Measurements from ENCODE around the gene GBGT1. TPM values are rescaled to one million over a fixed set of nuclear protein-coding genes. Genes with fewer than 3 reads are reported as not detected.

The GBGT1 gene
- total RNA-seq, 1 donor from 2014 or later, result 98.4 TPM

DNA sequence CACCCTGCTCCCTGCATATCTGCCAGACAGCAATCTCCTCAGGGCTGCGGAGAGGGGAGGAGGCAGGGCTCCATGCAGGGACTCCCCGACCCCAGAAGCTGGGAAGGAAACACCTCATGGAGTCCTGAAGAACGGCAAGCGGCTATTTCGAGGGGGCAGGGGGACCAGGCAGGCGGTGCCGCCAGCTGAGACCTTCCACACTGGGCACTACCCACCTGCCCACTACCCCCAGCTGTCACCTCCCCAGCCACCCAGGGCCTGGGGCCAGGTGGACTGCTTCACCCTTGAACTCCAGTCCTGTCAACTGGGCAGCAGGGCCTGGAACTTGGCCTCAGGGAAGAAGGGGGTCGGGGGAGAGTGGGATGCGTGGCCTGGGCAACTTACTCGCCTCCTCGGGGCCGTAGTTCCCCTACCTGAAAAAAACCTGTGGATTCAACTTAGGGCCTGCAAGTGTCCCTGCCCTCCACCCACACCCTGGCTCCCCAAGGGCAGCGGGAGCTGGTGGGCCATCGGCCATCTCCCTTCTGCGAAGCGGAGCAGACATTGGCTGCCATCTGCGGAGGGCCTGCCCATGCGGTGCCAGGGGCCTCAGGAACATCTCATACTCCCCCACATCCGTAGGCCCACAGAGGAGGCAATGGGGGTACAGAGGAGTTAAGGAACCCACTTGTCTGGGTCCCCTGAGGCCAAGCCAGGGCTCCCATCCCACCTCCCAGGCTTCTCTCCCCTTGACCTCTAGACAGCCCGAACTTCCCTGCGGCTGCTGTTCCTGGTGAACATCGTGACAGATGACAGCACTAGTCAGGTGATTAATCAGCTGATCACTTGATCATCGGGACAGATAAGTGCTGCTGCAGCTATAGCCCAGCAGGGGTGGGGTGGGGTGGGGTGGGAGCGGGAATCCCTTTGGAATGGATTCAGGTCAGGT is 24.2 kb downstream of the GBGT1 start:
- H3K9me3 Mint-ChIP-seq (ENCODE audit: unreplicated experiment), result no peaks in the 10 kb centered on the region
- no peak for DNase-seq (ENCODE audit: low spot score)
- peaks cover 5% of the 10 kb centered on the region for H3K36me3 Mint-ChIP-seq (ENCODE audit: low read depth, unreplicated experiment)
- peaks cover 12% of the 10 kb centered on the region for H3K4me1 Mint-ChIP-seq (ENCODE audit: unreplicated experiment)
- H3K27ac Mint-ChIP-seq (ENCODE audit: unreplicated experiment), result no peak overlapping the region
- H3K27me3 Mint-ChIP-seq (ENCODE audit: unreplicated experiment), result peaks cover 9% of the 10 kb centered on the region
- no peak overlapping the region for H3K4me3 Mint-ChIP-seq (ENCODE audit: unreplicated experiment)
- TF ChIP-seq, protein P1, sequence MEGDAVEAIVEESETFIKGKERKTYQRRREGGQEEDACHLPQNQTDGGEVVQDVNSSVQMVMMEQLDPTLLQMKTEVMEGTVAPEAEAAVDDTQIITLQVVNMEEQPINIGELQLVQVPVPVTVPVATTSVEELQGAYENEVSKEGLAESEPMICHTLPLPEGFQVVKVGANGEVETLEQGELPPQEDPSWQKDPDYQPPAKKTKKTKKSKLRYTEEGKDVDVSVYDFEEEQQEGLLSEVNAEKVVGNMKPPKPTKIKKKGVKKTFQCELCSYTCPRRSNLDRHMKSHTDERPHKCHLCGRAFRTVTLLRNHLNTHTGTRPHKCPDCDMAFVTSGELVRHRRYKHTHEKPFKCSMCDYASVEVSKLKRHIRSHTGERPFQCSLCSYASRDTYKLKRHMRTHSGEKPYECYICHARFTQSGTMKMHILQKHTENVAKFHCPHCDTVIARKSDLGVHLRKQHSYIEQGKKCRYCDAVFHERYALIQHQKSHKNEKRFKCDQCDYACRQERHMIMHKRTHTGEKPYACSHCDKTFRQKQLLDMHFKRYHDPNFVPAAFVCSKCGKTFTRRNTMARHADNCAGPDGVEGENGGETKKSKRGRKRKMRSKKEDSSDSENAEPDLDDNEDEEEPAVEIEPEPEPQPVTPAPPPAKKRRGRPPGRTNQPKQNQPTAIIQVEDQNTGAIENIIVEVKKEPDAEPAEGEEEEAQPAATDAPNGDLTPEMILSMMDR (IDR thresholded peaks at IDR 0.05; ENCODE audit: unreplicated experiment), result no peak

DNA sequence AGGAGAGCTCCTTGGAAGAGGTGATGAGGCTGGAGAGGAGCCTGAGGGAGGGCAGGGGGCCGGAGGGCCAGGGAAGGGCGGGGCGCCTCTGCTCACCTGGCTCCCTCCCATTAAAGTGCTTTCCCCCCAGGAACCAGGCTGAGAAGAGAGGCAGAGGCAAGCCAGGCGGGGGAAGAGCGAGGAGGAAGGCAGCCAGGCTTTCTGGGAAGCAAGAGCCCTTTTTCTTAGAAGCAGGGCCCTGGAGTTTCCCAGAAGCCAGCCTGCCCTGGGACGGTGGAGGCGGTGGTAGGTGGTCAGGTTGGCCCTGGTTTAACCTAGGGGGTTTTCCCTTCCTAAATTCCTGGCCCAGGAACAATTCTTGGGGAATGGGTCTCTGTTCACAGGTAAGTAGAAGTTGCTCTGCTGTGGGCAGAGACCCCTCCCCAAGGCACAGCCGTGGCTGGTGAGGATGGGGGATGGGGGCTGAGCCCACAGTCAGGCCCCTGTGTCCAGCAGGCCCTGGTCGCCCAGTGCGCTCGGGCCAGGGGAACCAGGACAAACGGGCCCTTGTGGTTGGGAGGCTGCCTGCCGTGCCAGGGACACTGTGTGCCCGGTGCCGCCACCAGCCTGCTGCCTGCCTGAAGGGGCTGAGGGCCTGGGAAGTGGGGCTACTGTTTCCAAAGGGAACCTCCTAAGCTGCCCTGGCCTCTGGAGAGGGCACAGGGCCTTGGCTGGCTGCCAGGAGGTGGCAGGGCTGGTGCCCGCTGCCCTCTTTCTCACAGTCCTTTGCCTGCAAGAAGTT is 26.1 kb downstream of the GBGT1 start:
- Mint-ChIP-seq H3K36me3 (ENCODE audit: low read depth, unreplicated experiment) (peaks cover 5% of the 10 kb centered on the region), H3K27me3 (ENCODE audit: unreplicated experiment) (peaks cover 10% of the 10 kb centered on the region), H3K4me1 (ENCODE audit: unreplicated experiment) (peaks cover 24% of the 10 kb centered on the region), H3K4me3 (ENCODE audit: unreplicated experiment) (no peak overlapping the region), H3K9me3 (ENCODE audit: unreplicated experiment) (no peaks in the 10 kb centered on the region), H3K27ac (ENCODE audit: unreplicated experiment) (peak overlapping the region; percentile 32)
- TF ChIP-seq, protein P1 (IDR thresholded peaks at IDR 0.05; ENCODE audit: unreplicated experiment), result no peak
- DNase-seq (ENCODE audit: low spot score), result no peak

DNA sequence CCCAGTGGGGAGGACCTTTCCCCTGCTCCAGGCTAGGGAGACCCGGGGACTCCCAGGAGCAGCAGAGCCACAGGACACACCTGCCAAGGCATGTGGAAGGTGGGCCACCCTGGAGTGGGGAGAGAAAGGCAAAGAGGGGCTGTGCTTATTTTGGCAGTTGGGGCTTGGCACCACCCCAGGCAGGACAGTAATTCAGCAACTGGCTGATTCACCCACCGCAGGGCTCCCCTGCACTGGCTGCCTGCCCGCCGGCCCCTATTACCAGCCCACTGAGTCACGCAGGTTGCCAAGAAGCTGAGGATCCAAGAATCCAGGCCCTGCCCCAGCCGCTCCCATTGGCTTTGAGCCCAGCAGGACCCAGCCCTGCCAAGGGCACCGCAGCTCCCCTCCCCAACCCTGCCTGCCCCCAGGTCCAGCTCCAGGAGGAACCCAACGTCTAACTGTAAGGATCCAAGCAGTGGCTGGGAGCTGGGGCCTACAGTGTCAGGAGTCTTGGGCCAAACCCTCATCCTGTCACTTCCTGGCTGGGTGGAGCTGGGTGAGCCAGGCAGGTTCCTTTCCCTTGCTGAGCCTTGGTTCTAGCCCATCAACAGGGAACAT is 28.5 kb downstream of the GBGT1 start:
- TF ChIP-seq, protein P1 (IDR thresholded peaks at IDR 0.05; ENCODE audit: unreplicated experiment), result no peak
- H3K4me1 Mint-ChIP-seq (ENCODE audit: unreplicated experiment), result peaks cover 27% of the 10 kb centered on the region
- H3K36me3 Mint-ChIP-seq (ENCODE audit: low read depth, unreplicated experiment), result peaks cover 10% of the 10 kb centered on the region
- no peak for DNase-seq (ENCODE audit: low spot score)
- peak overlapping the region; percentile 100 for H3K27ac Mint-ChIP-seq (ENCODE audit: unreplicated experiment)
- H3K4me3 Mint-ChIP-seq (ENCODE audit: unreplicated experiment), result peak overlapping the region; percentile 65
- H3K27me3 Mint-ChIP-seq (ENCODE audit: unreplicated experiment), result peaks cover 14% of the 10 kb centered on the region
- H3K9me3 Mint-ChIP-seq (ENCODE audit: unreplicated experiment), result no peaks in the 10 kb centered on the region

DNA sequence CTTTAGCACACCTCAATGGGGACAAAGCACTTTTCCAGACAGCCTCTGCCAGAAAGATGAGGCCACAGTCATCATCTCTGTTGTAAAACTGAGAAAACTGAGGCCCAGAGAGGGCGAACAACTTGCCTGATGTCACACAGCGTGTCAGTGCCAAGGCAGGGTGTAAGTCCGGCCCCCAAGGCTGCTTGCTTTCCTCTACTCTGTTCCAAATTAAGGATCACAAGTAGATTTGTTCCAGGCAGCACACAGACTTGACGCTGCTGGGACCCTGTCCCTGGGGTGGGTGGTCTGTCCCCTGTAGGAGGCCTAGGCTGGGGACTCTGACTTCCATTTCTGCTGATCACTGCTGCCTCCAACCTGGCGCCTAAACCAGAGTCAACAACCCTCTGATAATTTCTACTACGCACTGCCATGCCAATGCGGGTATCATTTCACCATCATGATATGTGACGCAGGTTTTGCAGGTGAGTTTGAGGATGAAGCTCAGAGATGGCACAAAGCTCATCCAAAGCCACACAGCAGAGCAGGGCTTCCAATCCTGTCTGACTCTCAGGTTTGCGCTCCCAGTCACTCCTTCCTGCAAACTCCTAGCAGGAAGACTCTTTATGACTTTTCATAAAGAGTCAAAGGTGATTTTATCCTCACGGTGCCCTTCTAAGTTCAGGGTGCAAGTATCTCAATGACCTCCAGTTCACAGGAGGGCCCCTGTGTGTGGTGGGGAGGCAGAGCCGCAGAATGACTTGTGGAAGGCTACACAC is 29.1 kb downstream of the GBGT1 start:
- Mint-ChIP-seq H3K27me3 (ENCODE audit: unreplicated experiment) (peaks cover 14% of the 10 kb centered on the region), H3K27ac (ENCODE audit: unreplicated experiment) (peak overlapping the region; percentile 100), H3K9me3 (ENCODE audit: unreplicated experiment) (no peaks in the 10 kb centered on the region), H3K4me3 (ENCODE audit: unreplicated experiment) (peak overlapping the region; percentile 65), H3K36me3 (ENCODE audit: low read depth, unreplicated experiment) (peaks cover 10% of the 10 kb centered on the region), H3K4me1 (ENCODE audit: unreplicated experiment) (peaks cover 27% of the 10 kb centered on the region)
- no peak for DNase-seq (ENCODE audit: low spot score)
- TF ChIP-seq, protein P1 (IDR thresholded peaks at IDR 0.05; ENCODE audit: unreplicated experiment), result no peak

All from endothelial cell (in vitro differentiated cells).